OCI-LY3 (cell line): ENCODE measurements around the gene MUTYH.

Experiments
- H2AFZ ChIP-seq: fragments of 200-600, 300-600 bp; shearing (Covaris generic); 2 replicates; pipeline ENCODE4 v1.6.0; 2014; ENCODE audit warnings: antibody characterized with exemption, low read depth, low read length
- H3K27ac ChIP-seq: fragments of 200-600, 300-600 bp; sonication (generic); 2 replicates; pipeline ENCODE4 v1.5.1; 2014; ENCODE audit warnings: mild to moderate bottlenecking, low read length, moderate library complexity, mixed read lengths
- H3K27me3 ChIP-seq: fragments of 200-600, 300-600 bp; sonication (generic); 2 replicates; pipeline ENCODE4 v1.6.1; 2014; ENCODE audit warnings: low read depth, low read length, mixed read lengths
- H3K36me3 ChIP-seq: fragments of 200-600, 300-600 bp; sonication (generic); replicated peaks from 2 replicates; pipeline ENCODE3; 2014; ENCODE audit warnings: low read depth, low read length, mixed read lengths
- H3K4me1 ChIP-seq: fragments of 300-600, 200-600 bp; sonication (generic); 2 replicates; pipeline ENCODE4 v1.6.1; 2014; ENCODE audit warnings: low read length, mixed read lengths
- H3K4me2 ChIP-seq: fragments of 200-600, 300-600 bp; sonication (generic); 2 replicates; pipeline ENCODE4 v1.6.1; 2014; ENCODE audit warnings: low read length, mixed read lengths
- H3K4me3 ChIP-seq: fragments of 300-600, 200-600 bp; sonication (generic); 2 replicates; pipeline ENCODE4 v1.5.1; 2014; ENCODE audit warnings: antibody characterized with exemption, mild to moderate bottlenecking, low read length, moderate library complexity
- H3K79me2 ChIP-seq: fragments of 300-600, 200-600 bp; shearing (Covaris generic); 2 replicates; pipeline ENCODE4 v1.6.1; 2014; ENCODE audit warnings: mild to moderate bottlenecking, low read length, mixed read lengths
- H3K9ac ChIP-seq: fragments of 300-600, 200-600 bp; shearing (Covaris generic); 2 replicates; pipeline ENCODE4 v1.6.0; 2014; ENCODE audit warnings: mild to moderate bottlenecking, low read length, moderate library complexity
- H3K9me3 ChIP-seq: fragments of 200-600, 300-600 bp; shearing (Covaris generic); 2 replicates; pipeline ENCODE4 v1.6.1; 2014; ENCODE audit warnings: low read length, mixed read lengths; ENCODE audit not compliant: insufficient read depth
- H4K20me1 ChIP-seq: fragments of 200-600, 300-600 bp; sonication (generic); 2 replicates; pipeline ENCODE4 v1.6.1; 2016; ENCODE audit warnings: low read length, mixed read lengths; ENCODE audit not compliant: insufficient read depth
- EZH2phosphoT487 ChIP-seq: fragments of 200-600 bp; shearing (Covaris generic); IDR thresholded peaks from 2 replicates; pipeline ENCODE4 v1.6.1; 2018; ENCODE audit warnings: antibody characterized with exemption, mixed run types, low read depth
- TF ChIP-seq, protein P1 (sequence below): fragments of 200-600, 300-600 bp; sonication (generic); IDR thresholded peaks from 2 replicates; pipeline ENCODE4 v1.5.1; 2014; ENCODE audit warnings: antibody characterized with exemption, low read length, low read depth

Gene MUTYH

DNA sequence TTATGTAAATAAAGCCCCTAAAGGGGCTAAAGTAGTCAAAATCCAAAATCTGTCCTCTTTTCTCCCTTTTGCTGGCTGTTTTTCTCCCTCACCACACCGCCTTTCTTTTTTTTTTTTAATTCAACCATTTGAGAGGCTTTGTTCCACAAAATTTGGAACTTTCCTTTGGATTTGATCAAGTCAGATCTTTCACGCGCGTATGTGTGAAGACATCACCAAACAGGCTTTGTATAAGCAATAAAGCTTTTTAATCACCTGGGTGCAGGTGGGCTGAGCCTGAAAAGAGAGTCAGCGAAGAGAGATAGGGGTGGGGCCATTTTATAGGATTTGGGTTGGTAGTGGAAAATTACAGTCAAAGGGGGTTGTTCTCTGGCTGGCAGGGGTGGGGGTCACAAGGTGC lies 18.8 kb downstream of the MUTYH start:
- Histone ChIP-seq H3K27me3 (no peaks in the 10 kb centered on the region), H3K79me2 (no peaks in the 10 kb centered on the region), H2AFZ (peak overlapping the region; percentile 93; the same call in 1 of the 2 replicates), H3K27ac (peak overlapping the region; percentile 83), H3K9me3 (no peaks in the 10 kb centered on the region), H3K4me2 (peak overlapping the region; percentile 95), H3K4me3 (peak overlapping the region; percentile 76), H3K4me1 (peaks cover 26% of the 10 kb centered on the region), H4K20me1 (no peaks in the 10 kb centered on the region), H3K9ac (peak overlapping the region; percentile 75), H3K36me3 (no peaks in the 10 kb centered on the region)
- TF ChIP-seq, protein P1, sequence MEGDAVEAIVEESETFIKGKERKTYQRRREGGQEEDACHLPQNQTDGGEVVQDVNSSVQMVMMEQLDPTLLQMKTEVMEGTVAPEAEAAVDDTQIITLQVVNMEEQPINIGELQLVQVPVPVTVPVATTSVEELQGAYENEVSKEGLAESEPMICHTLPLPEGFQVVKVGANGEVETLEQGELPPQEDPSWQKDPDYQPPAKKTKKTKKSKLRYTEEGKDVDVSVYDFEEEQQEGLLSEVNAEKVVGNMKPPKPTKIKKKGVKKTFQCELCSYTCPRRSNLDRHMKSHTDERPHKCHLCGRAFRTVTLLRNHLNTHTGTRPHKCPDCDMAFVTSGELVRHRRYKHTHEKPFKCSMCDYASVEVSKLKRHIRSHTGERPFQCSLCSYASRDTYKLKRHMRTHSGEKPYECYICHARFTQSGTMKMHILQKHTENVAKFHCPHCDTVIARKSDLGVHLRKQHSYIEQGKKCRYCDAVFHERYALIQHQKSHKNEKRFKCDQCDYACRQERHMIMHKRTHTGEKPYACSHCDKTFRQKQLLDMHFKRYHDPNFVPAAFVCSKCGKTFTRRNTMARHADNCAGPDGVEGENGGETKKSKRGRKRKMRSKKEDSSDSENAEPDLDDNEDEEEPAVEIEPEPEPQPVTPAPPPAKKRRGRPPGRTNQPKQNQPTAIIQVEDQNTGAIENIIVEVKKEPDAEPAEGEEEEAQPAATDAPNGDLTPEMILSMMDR = no peak
- TF ChIP-seq EZH2phosphoT487 = no peak

DNA sequence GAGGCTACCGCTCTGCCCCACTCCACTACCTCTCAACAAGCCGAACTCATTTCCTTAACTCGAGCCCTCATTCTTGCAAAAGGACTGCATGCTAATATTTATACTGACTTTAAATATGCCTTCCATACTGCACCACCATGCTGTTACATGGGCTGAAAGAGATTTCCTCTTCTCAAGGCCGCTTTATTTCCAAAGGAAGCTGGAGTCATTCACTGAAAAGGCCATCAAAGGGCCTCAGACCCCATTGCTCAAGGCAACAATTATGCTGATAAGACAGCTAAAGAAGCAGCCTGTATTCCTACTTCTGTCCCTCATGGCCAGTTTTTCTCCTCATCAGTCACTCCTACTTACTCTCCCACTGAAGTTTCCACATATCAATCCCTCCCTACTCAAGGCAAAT lies 20.5 kb downstream of the MUTYH start:
- Histone ChIP-seq H3K9me3 (no peaks in the 10 kb centered on the region), H3K4me1 (peaks cover 26% of the 10 kb centered on the region), H4K20me1 (no peaks in the 10 kb centered on the region), H2AFZ (no peak overlapping the region), H3K27ac (no peak overlapping the region), H3K36me3 (no peaks in the 10 kb centered on the region), H3K4me2 (no peak overlapping the region), H3K4me3 (no peak overlapping the region), H3K9ac (no peak overlapping the region), H3K79me2 (no peaks in the 10 kb centered on the region), H3K27me3 (no peaks in the 10 kb centered on the region)
- TF ChIP-seq, protein P1 = no peak
- TF ChIP-seq EZH2phosphoT487 = no peak

DNA sequence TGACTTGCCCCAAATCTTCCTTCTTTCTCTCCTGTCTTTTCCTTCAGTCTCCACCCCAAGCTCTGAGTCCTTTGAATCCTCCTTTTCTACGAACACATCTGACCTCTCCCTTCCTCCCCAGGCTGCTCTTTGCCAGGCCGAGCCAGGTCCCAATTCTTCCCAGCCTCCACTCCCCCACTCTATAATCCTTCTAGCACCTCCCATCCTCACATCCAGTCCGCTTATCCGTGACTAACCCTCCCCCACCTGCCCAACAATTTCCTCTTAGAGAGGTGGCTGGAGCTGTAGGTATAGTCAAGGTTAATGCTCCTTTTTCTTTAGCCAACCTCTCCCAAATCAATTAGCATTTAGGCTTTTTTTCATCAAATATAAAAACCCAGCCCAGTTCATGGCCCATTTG lies 23.1 kb downstream of the MUTYH start:
- Histone ChIP-seq H3K9me3 (no peaks in the 10 kb centered on the region), H2AFZ (no peak overlapping the region), H3K9ac (no peak overlapping the region), H3K4me2 (no peak overlapping the region), H4K20me1 (no peaks in the 10 kb centered on the region), H3K36me3 (no peaks in the 10 kb centered on the region), H3K27me3 (no peaks in the 10 kb centered on the region), H3K27ac (no peak overlapping the region), H3K4me1 (peaks cover 16% of the 10 kb centered on the region), H3K4me3 (no peak overlapping the region), H3K79me2 (no peaks in the 10 kb centered on the region)
- TF ChIP-seq, protein P1 = no peak
- TF ChIP-seq EZH2phosphoT487 = no peak

DNA sequence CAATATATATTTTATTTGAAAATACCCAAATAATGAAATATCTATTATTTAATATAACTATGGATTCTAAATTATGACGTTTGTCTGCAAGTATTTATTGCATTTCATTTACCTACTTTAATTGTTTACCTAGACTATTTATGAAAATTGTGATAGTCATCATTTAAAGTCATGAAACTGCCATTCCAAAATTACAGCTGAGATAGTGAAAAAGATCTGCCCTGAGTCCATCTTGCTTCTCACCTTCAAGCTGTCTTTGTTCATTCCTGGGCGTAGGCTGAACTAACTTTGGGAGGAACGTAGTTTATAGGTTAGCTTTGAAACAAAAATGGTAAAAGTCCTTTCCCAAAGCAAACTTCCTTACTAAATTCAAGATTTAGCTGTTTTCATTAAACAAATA lies 26.0 kb downstream of the MUTYH start:
- TF ChIP-seq, protein P1 = no peak
- TF ChIP-seq EZH2phosphoT487 = no peak
- Histone ChIP-seq H4K20me1 (no peaks in the 10 kb centered on the region), H3K27ac (no peak overlapping the region), H3K4me3 (no peak overlapping the region), H3K36me3 (no peaks in the 10 kb centered on the region), H2AFZ (no peak overlapping the region), H3K27me3 (no peaks in the 10 kb centered on the region), H3K9me3 (no peaks in the 10 kb centered on the region), H3K79me2 (no peaks in the 10 kb centered on the region), H3K4me2 (no peak overlapping the region), H3K4me1 (no peaks in the 10 kb centered on the region), H3K9ac (no peak overlapping the region)
